K562 treated with DMSO at 1 percent for 4 hours (cell line): ENCODE data around the gene ETV1. TPM values are rescaled to one million over a fixed set of nuclear protein-coding genes. Genes with fewer than 3 reads are reported as not detected.

Experiments
- total RNA-seq: library from RNA; unstranded; fragments of 300-600 nt; gene quantifications from 2 replicates; pipeline ENCODE4 v1.2.3, GENCODE V29; 2022; ENCODE audit not compliant: insufficient read depth

ETV1 gene
- total RNA-seq, result 9.5 and 10.9 TPM in 2 replicates

GRCh38 chr7:13989126-13989948 lies at the start of gene ETV1:
Gene ETV1, minus strand, starts transcription at chr7:13989666. Its CDS starts 614 bp downstream, at chr7:13989052.

